Fibroblast of lung (primary cell): Measurements from ENCODE around the gene PLA2G3.

Source experiments
- CTCF ChIP-seq, 2 donors: IDR thresholded peaks in 1 of 2; conservative IDR thresholded peaks in 1 of 2; 1 replicate in 1 of 2; 2 replicates in 1 of 2; pipeline ENCODE4 v1.5.1; 2011 to 2012; ENCODE audit warnings: low read length in 2 of 2, control low read depth in 1 of 2, inconsistent platforms in 1 of 2, low read depth in 1 of 2, mild to moderate bottlenecking in 1 of 2
- EZH2 ChIP-seq: IDR thresholded peaks from 2 replicates; pipeline ENCODE4 v1.5.1; 2012; ENCODE audit warnings: low read length, control low read depth, mild to moderate bottlenecking; ENCODE audit errors: missing control alignments

GRCh38 chr22:31099841-31100761, 40.2 kb downstream of the PLA2G3 start:
- TF ChIP-seq CTCF (conservative IDR thresholded peaks at IDR 0.05 in 1 of 2, IDR thresholded peaks at IDR 0.05 in 1 of 2; ENCODE audit: low read depth in 1 of 2, low read length in 2 of 2) (no peak), EZH2 (no peak)
